ENCODE measurements around the gene COBL. TPM values are rescaled to one million over a fixed set of nuclear protein-coding genes. Genes with fewer than 3 reads are reported as not detected.

COBL gene
- total RNA-seq, 1 donor from 2014 or later = 17.0 TPM

- ATAC-seq (no peak), DNase-seq (ENCODE audit: low spot score) (no peak)
- intact Hi-C loops (cut with DNase I) = no loop called here
Measured at GRCh38 chr7:51081270-51081890, 235.2 kb downstream of the COBL start.

- intact Hi-C loops (cut with DNase I) = no loop called here
- DNase-seq (ENCODE audit: low spot score) = no peak
- ATAC-seq = no peak
Measured at GRCh38 chr7:51080622-51081269, 235.9 kb downstream of the COBL start.

- DNase-seq (ENCODE audit: low spot score) (no peak), ATAC-seq (no peak)
- intact Hi-C loops (cut with DNase I) = no loop called here
Measured at GRCh38 chr7:51080216-51080615, 236.4 kb downstream of the COBL start.

GRCh38 chr7:51079494-51079893 lies 237.1 kb downstream of the COBL start:
- no peak for ATAC-seq
- no peak for DNase-seq (ENCODE audit: low spot score)
- intact Hi-C loops (cut with DNase I) = no loop called here

- no peak for ATAC-seq
- DNase-seq (ENCODE audit: low spot score) = no peak
- intact Hi-C loops (cut with DNase I) = no loop called here
Measured at GRCh38 chr7:51078653-51079052, 238.0 kb downstream of the COBL start.

GRCh38 chr7:51077987-51078370 lies 238.6 kb downstream of the COBL start:
- ATAC-seq = no peak
- DNase-seq (ENCODE audit: low spot score) = no peak
- intact Hi-C loops (cut with DNase I) = no loop called here

GRCh38 chr7:51077316-51077986 lies 239.2 kb downstream of the COBL start:
- intact Hi-C loops (cut with DNase I) = no loop called here
- ATAC-seq (no peak), DNase-seq (ENCODE audit: low spot score) (no peak)

GRCh38 chr7:51075681-51076580 lies 240.7 kb downstream of the COBL start:
- no peak for ATAC-seq
- DNase-seq (ENCODE audit: low spot score) = no peak
- intact Hi-C loops (cut with DNase I) = no loop called here

GRCh38 chr7:51073171-51073570 lies 243.4 kb downstream of the COBL start:
- intact Hi-C loops (cut with DNase I) = no loop called here

GRCh38 chr7:51072281-51072680 lies 244.3 kb downstream of the COBL start:
- no peak for DNase-seq (ENCODE audit: low spot score)
- ATAC-seq = no peak
- intact Hi-C loops (cut with DNase I) = no loop called here

More at GRCh38 chr7:51073171-51073570, 243.4 kb downstream of the COBL start:
- DNase-seq (ENCODE audit: low spot score) = no peak
- no peak for ATAC-seq

- DNase-seq (ENCODE audit: low spot score) = no peak
- intact Hi-C loops (cut with DNase I) = no loop called here
- ATAC-seq = no peak
Measured at GRCh38 chr7:51071427-51071826, 245.2 kb downstream of the COBL start.

- intact Hi-C loops (cut with DNase I) = no loop called here
- ATAC-seq (no peak), DNase-seq (ENCODE audit: low spot score) (no peak)
Measured at GRCh38 chr7:51070151-51070550, 246.5 kb downstream of the COBL start.

- ATAC-seq = no peak
- intact Hi-C loops (cut with DNase I) = no loop called here
- no peak for DNase-seq (ENCODE audit: low spot score)
Measured at GRCh38 chr7:51069411-51070083, 247.1 kb downstream of the COBL start.

GRCh38 chr7:51068401-51068800 lies 248.2 kb downstream of the COBL start:
- ATAC-seq = no peak
- no peak for DNase-seq (ENCODE audit: low spot score)
- intact Hi-C loops (cut with DNase I) = no loop called here

- DNase-seq (ENCODE audit: low spot score) = peak; percentile 77
- ATAC-seq = peak; percentile 57
- intact Hi-C loops (cut with DNase I) = no loop called here
Measured at GRCh38 chr7:51067757-51068156, 248.9 kb downstream of the COBL start.

- ATAC-seq (no peak), DNase-seq (ENCODE audit: low spot score) (no peak)
- intact Hi-C loops (cut with DNase I) = no loop called here
Measured at GRCh38 chr7:51067258-51067657, 249.4 kb downstream of the COBL start.

GRCh38 chr7:51066405-51066882 lies 250.2 kb downstream of the COBL start:
- ATAC-seq (no peak), DNase-seq (ENCODE audit: low spot score) (no peak)
- intact Hi-C loops (cut with DNase I) = no loop called here

GRCh38 chr7:51065766-51066165 lies 250.8 kb downstream of the COBL start:
- ATAC-seq = no peak
- intact Hi-C loops (cut with DNase I) = no loop called here
- DNase-seq (ENCODE audit: low spot score) = no peak

GRCh38 chr7:51064688-51065087 lies 251.9 kb downstream of the COBL start:
- intact Hi-C loops (cut with DNase I) = no loop called here
- DNase-seq (ENCODE audit: low spot score) = no peak
- peak; percentile 73 for ATAC-seq
